GM19467 (cell line): ENCODE measurements around the gene CCDC83.
"Not testable (repeated sequence)": the region's sequence is repeated elsewhere in the genome, so short reads cannot be mapped to it uniquely, and the experiment has no call there.

Experiments
- ATAC-seq: cut with Tn5 transposase; IDR thresholded peaks from one replicate; pipeline ENCODE4 v1.9.1; 2021; ENCODE audit warnings: mild to moderate bottlenecking, moderate library complexity; ENCODE audit not compliant: unreplicated experiment

The CCDC83 gene

GRCh38 chr11:85939099-85940015, 84.2 kb downstream of the CCDC83 start:
- no peak for ATAC-seq

- peak; percentile 59 for ATAC-seq
Observed at GRCh38 chr11:85941380-85941973, 86.3 kb downstream of the CCDC83 start.

- ATAC-seq: no peak
Observed at GRCh38 chr11:85945296-85945695, 90.1 kb downstream of the CCDC83 start.

- no peak for ATAC-seq
Observed at GRCh38 chr11:85945788-85946187, 90.6 kb downstream of the CCDC83 start.

- no peak for ATAC-seq
Observed at GRCh38 chr11:85946221-85946620, 91.0 kb downstream of the CCDC83 start.

- ATAC-seq: no peak
Observed at GRCh38 chr11:85947431-85948272, 92.5 kb downstream of the CCDC83 start.

GRCh38 chr11:85948884-85949283, 93.7 kb downstream of the CCDC83 start:
- ATAC-seq: no peak

- no peak for ATAC-seq
Observed at GRCh38 chr11:85949798-85950197, 94.6 kb downstream of the CCDC83 start.

- no peak for ATAC-seq
Observed at GRCh38 chr11:85950317-85951048, 95.3 kb downstream of the CCDC83 start.

- no peak for ATAC-seq
Observed at GRCh38 chr11:85951049-85951405, 95.8 kb downstream of the CCDC83 start.

- no peak for ATAC-seq
Observed at GRCh38 chr11:85951428-85952107, 96.4 kb downstream of the CCDC83 start.

GRCh38 chr11:85952108-85952485, 96.9 kb downstream of the CCDC83 start:
- not testable (repeated sequence) for ATAC-seq

GRCh38 chr11:85953491-85954143, 98.4 kb downstream of the CCDC83 start:
- no peak for ATAC-seq

- no peak for ATAC-seq
Observed at GRCh38 chr11:85955531-85955930, 100.3 kb downstream of the CCDC83 start.

- no peak for ATAC-seq
Observed at GRCh38 chr11:85960678-85961077, 105.5 kb downstream of the CCDC83 start.

GRCh38 chr11:85961130-85961529, 105.9 kb downstream of the CCDC83 start:
- no peak for ATAC-seq

- ATAC-seq: no peak
Observed at GRCh38 chr11:85961930-85962363, 106.8 kb downstream of the CCDC83 start.

- no peak for ATAC-seq
Observed at GRCh38 chr11:85965202-85965601, 110.0 kb downstream of the CCDC83 start.

GRCh38 chr11:85967457-85967856, 112.3 kb downstream of the CCDC83 start:
- no peak for ATAC-seq
